SK-N-MC (cell line): ENCODE results near the gene SPAM1.

Source experiments
- EZH2 ChIP-seq: fragments of 200-600 bp; sonication (generic); IDR thresholded peaks from one replicate; pipeline ENCODE4 v1.6.1; 2017; ENCODE audit warnings: antibody characterized with exemption
- FOXP2 ChIP-seq: optimal IDR thresholded peaks from 2 replicates; pipeline ENCODE3; 2011; ENCODE audit warnings: mild to moderate bottlenecking, moderate library complexity; ENCODE audit not compliant: insufficient read depth; ENCODE audit errors: extremely low read length, control extremely low read depth
- POLR2AphosphoS5 ChIP-seq: IDR thresholded peaks from 2 replicates; pipeline ENCODE4 v1.6.1; 2012; ENCODE audit warnings: mild to moderate bottlenecking, low read depth, low read length, borderline replicate concordance

DNA sequence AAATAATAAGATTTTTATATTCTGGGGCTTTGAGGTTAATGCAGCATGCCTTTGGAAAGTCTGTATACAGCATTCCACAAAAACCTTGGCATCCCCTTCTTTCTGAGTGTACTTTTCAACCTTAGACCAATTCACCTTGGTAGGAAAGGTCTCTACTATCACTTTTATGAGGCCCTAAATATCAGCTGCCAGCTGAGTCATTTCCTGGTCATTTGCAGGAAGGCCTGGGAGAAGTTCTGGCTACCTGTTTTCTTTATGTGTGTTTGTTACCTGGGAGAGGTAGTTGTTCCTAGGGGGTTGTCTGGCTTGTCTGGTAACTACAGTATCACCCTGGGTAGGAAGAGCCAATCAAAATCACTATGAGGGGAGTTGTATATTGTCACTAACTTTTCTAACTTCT, 4.1 kb downstream of the SPAM1 start:
- TF ChIP-seq POLR2AphosphoS5, result no peak
- TF ChIP-seq EZH2, result no peak
- no peak for TF ChIP-seq FOXP2
